ENCODE results near the gene TMPRSS3. TPM values are rescaled to one million over a fixed set of nuclear protein-coding genes. Genes with fewer than 3 reads are reported as not detected.

The TMPRSS3 gene
- total and polyA plus RNA-seq, 11 donors, result 0.59 to 2.7 TPM; not detected in 9

DNA sequence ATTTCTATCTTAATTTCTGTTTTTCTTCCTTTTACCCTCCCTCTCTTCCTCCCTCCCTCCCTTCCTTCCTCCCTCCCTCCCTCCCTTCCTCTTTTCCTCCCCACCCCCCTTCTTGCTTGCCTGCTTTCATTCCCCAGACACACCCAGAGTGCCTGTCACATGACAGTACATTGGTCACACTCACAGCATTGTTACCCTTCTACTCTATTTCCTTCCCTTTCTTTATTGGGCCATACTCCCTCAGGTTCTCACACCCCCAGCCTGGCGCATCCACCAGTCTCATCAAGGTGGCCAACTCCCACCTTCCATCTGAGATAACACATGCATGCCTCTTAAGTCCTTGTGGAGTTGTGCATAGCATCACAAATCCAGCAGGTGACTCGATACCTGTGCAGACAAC lies 10.9 kb downstream of the TMPRSS3 start:
- intact Hi-C loops (cut with DNase I), result loop anchor here in 1 of 10 donors (5.0 kb wide), 1 partner anchor 238 kb away; no protein-coding TSS in a partner anchor
- Histone ChIP-seq H3K9me3 (peaks cover 0 to 15% (median 4%) of the 10 kb centered on the region in 12 donors), H3K27me3 (peaks cover 0 to 11% (median 0%) of the 10 kb centered on the region in 9 donors), H3K27ac (no peak overlapping the region), H3K36me3 (no peaks in the 10 kb centered on the region), H3K4me1 (peaks cover 0 to 7% (median 0%) of the 10 kb centered on the region in 12 donors), H3K4me3 (no peak overlapping the region)
- no peak for TF ChIP-seq POLR2A (IDR thresholded peaks at IDR 0.05)
- TF ChIP-seq CTCF (IDR thresholded peaks at IDR 0.05), result no peak
- peak in 1 of 4 donors; percentile 29 for ATAC-seq
- WGBS, 4 donors, result 76 to 84% (median 79%) methylated on average over 2 of the region's 2 CpGs
- no peak for DNase-seq

DNA sequence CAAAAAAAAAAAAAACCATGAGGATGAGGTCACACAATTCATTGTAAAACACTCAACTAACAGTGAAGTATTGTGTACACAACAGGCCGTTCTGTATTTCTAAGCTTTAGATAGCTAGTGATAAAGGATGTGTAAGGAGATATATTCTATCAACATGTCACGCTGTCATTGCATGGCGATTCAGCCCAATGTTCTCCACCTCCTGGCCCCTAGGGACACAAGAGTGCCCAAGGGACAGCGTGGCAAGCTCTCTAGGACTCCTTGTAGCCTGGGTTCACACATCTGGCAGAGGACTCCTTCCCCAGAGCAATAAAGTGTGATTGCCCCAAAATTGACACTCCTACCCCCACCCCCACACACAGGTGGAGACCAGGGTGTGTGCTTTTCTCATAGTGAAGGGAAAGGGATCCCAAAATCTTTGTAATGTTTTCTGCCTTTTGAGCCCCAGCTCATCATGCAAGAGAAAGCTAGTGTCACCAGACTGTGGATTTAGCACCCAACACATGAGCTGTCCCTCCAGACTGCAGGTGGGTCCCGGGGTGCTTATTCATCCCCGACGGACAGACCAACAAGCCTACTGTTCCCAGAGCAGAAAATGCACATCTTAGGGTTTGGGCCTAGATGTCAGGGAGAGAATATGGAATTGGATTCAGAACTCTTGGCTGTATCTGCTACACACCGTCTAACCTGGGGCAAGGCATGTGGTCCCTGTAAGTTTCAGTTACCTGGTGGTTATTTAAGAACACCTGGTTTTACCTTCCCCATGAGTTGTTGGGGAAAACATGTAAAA lies 11.5 kb downstream of the TMPRSS3 start:
- no peak overlapping the region for H3K27ac ChIP-seq
- no peak overlapping the region for H3K4me3 ChIP-seq
- peaks cover 0 to 11% (median 0%) of the 10 kb centered on the region in 9 donors for H3K27me3 ChIP-seq
- ATAC-seq (no peak), DNase-seq (no peak)
- peaks cover 0 to 6% (median 0%) of the 10 kb centered on the region in 12 donors for H3K4me1 ChIP-seq
- intact Hi-C loops (cut with DNase I), result loop anchor here in 1 of 10 donors (5.0 kb wide), 1 partner anchor 237 kb away; no protein-coding TSS in a partner anchor
- H3K36me3 ChIP-seq, result no peaks in the 10 kb centered on the region
- no peak for TF ChIP-seq POLR2A (IDR thresholded peaks at IDR 0.05)
- TF ChIP-seq CTCF (IDR thresholded peaks at IDR 0.05), result no peak
- WGBS, 4 donors, result 71 to 81% (median 78%) methylated on average over 8 of the region's 8 CpGs
- peaks cover 0 to 15% (median 4%) of the 10 kb centered on the region in 12 donors for H3K9me3 ChIP-seq

DNA sequence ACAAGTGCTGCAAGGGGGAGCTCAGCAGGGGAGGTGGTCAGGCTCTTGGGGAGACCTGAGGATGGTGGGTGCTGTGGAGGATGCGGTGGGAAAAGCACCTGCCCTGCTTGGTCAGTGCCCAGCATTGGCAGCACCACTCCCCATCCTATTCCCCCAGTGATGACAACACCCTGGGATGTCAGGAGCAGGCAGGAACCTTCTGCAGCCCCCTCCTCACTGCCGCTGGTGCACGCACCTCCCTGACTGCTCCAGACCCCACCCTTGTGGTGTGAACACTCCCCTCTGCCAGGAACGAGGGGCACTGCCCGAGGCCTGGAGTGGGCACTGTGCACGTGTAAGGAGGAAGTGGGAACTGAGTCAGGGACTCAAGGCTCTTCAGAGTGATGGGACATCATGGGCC lies 12.5 kb downstream of the TMPRSS3 start:
- H3K4me3 ChIP-seq, result no peak overlapping the region
- no peaks in the 10 kb centered on the region for H3K4me1 ChIP-seq
- no peak overlapping the region for H3K27ac ChIP-seq
- WGBS, 4 donors, result 81 to 88% (median 85%) methylated on average over 6 of the region's 6 CpGs
- H3K27me3 ChIP-seq, result peaks cover 0 to 7% (median 0%) of the 10 kb centered on the region in 9 donors
- intact Hi-C loops (cut with DNase I), result loop anchor here in 1 of 10 donors (5.0 kb wide), 1 partner anchor 236 kb away; no protein-coding TSS in a partner anchor
- peaks cover 0 to 15% (median 4%) of the 10 kb centered on the region in 12 donors for H3K9me3 ChIP-seq
- no peaks in the 10 kb centered on the region for H3K36me3 ChIP-seq
- DNase-seq, result no peak
- no peak for TF ChIP-seq CTCF (IDR thresholded peaks at IDR 0.05)
- no peak for TF ChIP-seq POLR2A (IDR thresholded peaks at IDR 0.05)
- no peak for ATAC-seq

GRCh38 chr21:42382915-42383314 lies 12.9 kb downstream of the TMPRSS3 start:
- peaks cover 0 to 15% (median 4%) of the 10 kb centered on the region in 12 donors for H3K9me3 ChIP-seq

More at GRCh38 chr21:42382915-42383314, 12.9 kb downstream of the TMPRSS3 start:
- no peak overlapping the region for H3K27ac ChIP-seq
- 85 to 94% (median 90%) methylated on average over 4 to 6 of the region's 6 CpGs for WGBS, 4 donors
- no peaks in the 10 kb centered on the region for H3K36me3 ChIP-seq
- DNase-seq (no peak), ATAC-seq (no peak)
- intact Hi-C loops (cut with DNase I), result loop anchor here in 1 of 10 donors (5.0 kb wide), 1 partner anchor 236 kb away; no protein-coding TSS in a partner anchor
- no peaks in the 10 kb centered on the region for H3K4me1 ChIP-seq
- H3K27me3 ChIP-seq, result peaks cover 0 to 7% (median 0%) of the 10 kb centered on the region in 9 donors
- TF ChIP-seq CTCF (IDR thresholded peaks at IDR 0.05) (no peak), POLR2A (IDR thresholded peaks at IDR 0.05) (no peak)
- no peak overlapping the region for H3K4me3 ChIP-seq

All from heart left ventricle (tissue), 16 donors.